K562 (cell line): ENCODE data around the gene NIPBL. TPM values are rescaled to one million over a fixed set of nuclear protein-coding genes. Genes with fewer than 3 reads are reported as not detected.

ENCODE experiments used
- ATAC-seq: fragments of 200-7000 bp; cut with Tn5 transposase; 3 replicates; pipeline ENCODE4 v1.9.1; 2020; ENCODE audit warnings: moderate library complexity
- BruUV-seq: library from RNA; stranded (reverse); fragments of 400-500 nt; replicated peaks from 2 replicates; lab custom pipeline; 2021; lab: Mats Ljungman, UMichigan
- CTCF ChIA-PET: fragments of 300-600 bp; formaldehyde crosslinking; extraction: SDS; loops from one replicate; lab custom pipeline; 2021; ENCODE audit warnings: low intra/inter-chr PET ratio; lab: Yijun Ruan, JAX
- POLR2A ChIA-PET: fragments of 300-600, 350-650 bp; sonication (Branson Sonifier 250); formaldehyde crosslinking; extraction: SDS; loops from one replicate; lab custom pipeline; 2021; ENCODE audit warnings: antibody characterized with exemption, inconsistent platforms; lab: Yijun Ruan, JAX
- DNase-seq, 4 experiments: peaks; one replicate each; pipeline versions ENCODE4 v3.0.0 to v3.0.0-alpha.2; 2011 to 2018; ENCODE audit warnings: low spot score in 3 of 4, mixed read lengths in 3 of 4; ENCODE audit errors: extremely low read depth in 1 of 4
- FAIRE-seq: peaks from 2 replicates; lab custom pipeline; 2011; peaks lifted over from hg19 to GRCh38; lab: Jason Lieb, UNC
- H2AFZ ChIP-seq: 2 replicates; pipeline ENCODE4 v1.6.0; 2011; ENCODE audit warnings: low read depth, low read length, control low read depth, inconsistent platforms
- H3K27ac ChIP-seq: fragments of 200-600 bp; 3 replicates; pipeline ENCODE4 v1.8.0; 2011; ENCODE audit warnings: low read depth, mild to moderate bottlenecking, control low read depth, inconsistent platforms, low read length, moderate library complexity, mixed read lengths; ENCODE audit errors: extremely low read depth
- H3K27me3 ChIP-seq, 2 experiments: fragments of 300-600 bp in 1 of 2; 2 replicates in 1 of 2; 3 replicates in 1 of 2; pipeline versions ENCODE4 v1.6.0 to v1.8.0; 2011; ENCODE audit warnings: inconsistent platforms in 2 of 2, low read length in 2 of 2, mild to moderate bottlenecking in 1 of 2, mixed read lengths in 1 of 2, moderate library complexity in 1 of 2; ENCODE audit not compliant: control insufficient read depth in 2 of 2, insufficient read depth in 2 of 2
- H3K36me3 ChIP-seq: fragments of 300-600 bp; 3 replicates; pipeline ENCODE4 v1.8.0; 2011; ENCODE audit warnings: mild to moderate bottlenecking, low read length, inconsistent platforms; ENCODE audit not compliant: control insufficient read depth, insufficient read depth
- H3K4me1 ChIP-seq, 2 experiments: fragments of 200-600 bp in 1 of 2; replicated peaks in 1 of 2; 2 replicates in 1 of 2; 3 replicates in 1 of 2; pipeline versions ENCODE4 v1.5.1 to v1.8.0; 2011; ENCODE audit warnings: inconsistent platforms in 2 of 2, low read length in 2 of 2, mild to moderate bottlenecking in 1 of 2, mixed read lengths in 1 of 2, moderate library complexity in 1 of 2; ENCODE audit not compliant: control insufficient read depth in 2 of 2, insufficient read depth in 2 of 2
- H3K4me2 ChIP-seq: 2 replicates; pipeline ENCODE4 v1.6.1; 2011; ENCODE audit warnings: low read length, control low read depth, inconsistent platforms, mixed read lengths; ENCODE audit not compliant: insufficient read depth
- H3K4me3 ChIP-seq: fragments of 200-600 bp; sonication (generic), shearing (Covaris generic); 2 replicates; pipeline ENCODE4 v1.5.1; 2016; ENCODE audit warnings: control low read depth, inconsistent platforms
- H3K79me2 ChIP-seq: fragments of 200-600 bp; 3 replicates; pipeline ENCODE4 v1.8.0; 2011; ENCODE audit warnings: low read length, inconsistent platforms; ENCODE audit not compliant: control insufficient read depth, insufficient read depth
- H3K9ac ChIP-seq, 2 experiments: 2 replicates each; pipeline versions ENCODE4 v1.6.0 to v1.6.1; 2011; ENCODE audit warnings: low read depth in 2 of 2, low read length in 2 of 2, control low read depth in 1 of 2, inconsistent platforms in 1 of 2, mild to moderate bottlenecking in 1 of 2, mixed read lengths in 1 of 2; ENCODE audit not compliant: insufficient read depth in 1 of 2
- H3K9me1 ChIP-seq: one replicate; pipeline ENCODE4 v1.6.0; 2011; ENCODE audit warnings: inconsistent platforms, mild to moderate bottlenecking, low read length, moderate library complexity; ENCODE audit not compliant: control insufficient read depth, insufficient read depth
- H3K9me3 ChIP-seq: replicated peaks from 2 replicates; pipeline ENCODE4 v1.5.1; 2011; ENCODE audit warnings: low read depth, low read length, inconsistent platforms; ENCODE audit not compliant: control insufficient read depth, insufficient read depth
- H4K20me1 ChIP-seq: replicated peaks from 2 replicates; pipeline ENCODE4 v1.6.1; 2011; ENCODE audit warnings: low read length, inconsistent platforms, mixed read lengths; ENCODE audit not compliant: control insufficient read depth, insufficient read depth
- ARHGAP35 ChIP-seq: fragments of 450-650 bp; IDR thresholded peaks from 2 replicates; pipeline ENCODE4 v1.6.1; 2018; ENCODE audit not compliant: partially characterized antibody
- ATF6 ChIP-seq: sonication (generic); formaldehyde crosslinking; IDR thresholded peaks from 2 replicates; pipeline ENCODE4 v1.4.0; 2020; ENCODE audit warnings: mild to moderate bottlenecking, missing genetic modification reagents
- DNMT1 ChIP-seq: fragments of 450-650 bp; IDR thresholded peaks from 2 replicates; pipeline ENCODE4 v1.6.1; 2016; ENCODE audit warnings: antibody characterized with exemption, mild to moderate bottlenecking
- HDAC6 ChIP-seq: IDR thresholded peaks from 2 replicates; pipeline ENCODE4 v1.6.1; 2012; ENCODE audit warnings: low read depth, mild to moderate bottlenecking, control low read depth, inconsistent platforms, low read length, moderate library complexity
- HNRNPH1 ChIP-seq: fragments of 200-400 bp; formaldehyde crosslinking; optimal IDR thresholded peaks from 2 replicates; pipeline ENCODE3; 2017; ENCODE audit warnings: low read depth, mild to moderate bottlenecking, low read length, moderate library complexity
- MLX ChIP-seq, 2 experiments: fragments of 450-650 bp in 1 of 2; sonication (generic) in 1 of 2; formaldehyde crosslinking; conservative IDR thresholded peaks; 2 replicates each; pipeline versions ENCODE4 v1.4.0 to v1.8.1; 2020 to 2022; ENCODE audit warnings: mild to moderate bottlenecking in 1 of 2, missing genetic modification reagents in 1 of 2
- MTA3 ChIP-seq: fragments of 450-650 bp; formaldehyde crosslinking; IDR thresholded peaks from 2 replicates; pipeline ENCODE4 v1.6.1; 2017; ENCODE audit warnings: mild to moderate bottlenecking, borderline replicate concordance
- POLR2AphosphoS5 ChIP-seq: IDR thresholded peaks from 2 replicates; pipeline ENCODE4 v1.6.1; 2011; ENCODE audit warnings: mild to moderate bottlenecking, low read depth, low read length, moderate library complexity; ENCODE audit not compliant: control insufficient read depth, insufficient read depth
- PREB ChIP-seq: sonication (generic); formaldehyde crosslinking; IDR thresholded peaks from 2 replicates; pipeline ENCODE4 v1.8.1; 2023; ENCODE audit warnings: mild to moderate bottlenecking, missing genetic modification reagents
- TSC22D4 ChIP-seq: fragments of 450-650 bp; IDR thresholded peaks from 2 replicates; pipeline ENCODE4 v1.6.1; 2016; ENCODE audit warnings: missing genetic modification characterization, missing biosample characterization, control low read depth
- ZHX1 ChIP-seq: fragments of 150-350 bp; conservative IDR thresholded peaks from 2 replicates; pipeline ENCODE4 v1.6.1; 2014; ENCODE audit warnings: low read length
- ZNF23 ChIP-seq: fragments of 250-450 bp; sonication (Bioruptor Pico); IDR thresholded peaks from 2 replicates; pipeline ENCODE4 v1.4.0; 2020; ENCODE audit warnings: mild to moderate bottlenecking
- ZNF766 ChIP-seq: fragments of 200-800 bp; sonication (Bioruptor generic); conservative IDR thresholded peaks from 2 replicates; pipeline ENCODE4 v1.6.1; 2016; ENCODE audit warnings: missing genetic modification characterization, missing compliant biosample characterization
- ZNF77 ChIP-seq: fragments of 250-450 bp; sonication (Bioruptor Pico); IDR thresholded peaks from 2 replicates; pipeline ENCODE4 v1.5.0; 2020
- ZNF785 ChIP-seq: fragments of 250-450 bp; sonication (Bioruptor Pico); IDR thresholded peaks from 2 replicates; pipeline ENCODE4 v1.4.0; 2020; ENCODE audit warnings: mild to moderate bottlenecking
- in situ Hi-C: fragments of 300-500 bp; cut with MboI; formaldehyde crosslinking; loops from 4 replicates; pipeline ENCODE4 v1.15.0; 2018; ENCODE audit warnings: inconsistent platforms, mixed read lengths
- intact Hi-C: fragments of 100-400 bp; cut with micrococcal nuclease; formaldehyde crosslinking; loops from 2 replicates; pipeline ENCODE4 v1.14.2; 2022
- polyA plus RNA-seq, 8 experiments: library from polyadenylated mRNA; depleted of rRNA in 4 of 8; stranded (reverse) in 5 of 8; unstranded in 3 of 8; fragments of >200 nt; fragmentation: Nextera tagmentation in 2 of 8; fragmentation: Illumina TruSeq in 1 of 8; extraction: Ambion mirVana in 2 of 8; extraction: Trizol in 1 of 8; gene quantifications; 2 replicates each; pipeline versions ENCODE4 v1.2.1 to v1.2.3, GENCODE V29; 2011 to 2014; ENCODE audit warnings: inconsistent platforms in 1 of 8, missing spikeins in 1 of 8
- total RNA-seq, 7 experiments: library from RNA; depleted of rRNA in 6 of 7; stranded (reverse); fragments of >200 nt in 6 of 7; fragmentation: Illumina TruSeq in 2 of 7; extraction: Trizol in 2 of 7; gene quantifications; 2 replicates each; pipeline versions ENCODE4 v1.2.1 to v1.2.3, GENCODE V29; 2011 to 2021; ENCODE audit warnings: low replicate concordance in 1 of 7

The NIPBL gene
- total and polyA plus RNA-seq, 9 of the 15 experiments (the other 6 are each of a cell fraction or from before 2014, with no cell fraction given): 12.9 to 56.7 (median 38.9) TPM

GRCh38 chr5:36919238-36919637 lies 42.7 kb downstream of the NIPBL start (continued):
- TF ChIP-seq ZHX1 (no peak), DNMT1 (no peak), HNRNPH1 (no peak), POLR2AphosphoS5 (no peak), ZNF785 (CRISPR knock-in tag) (no peak)

GRCh38 chr5:36919650-36920049 lies 43.1 kb downstream of the NIPBL start:
- Histone ChIP-seq H2AFZ (no peak overlapping the region), H3K4me2 (no peak overlapping the region), H3K9me1 (no peaks in the 10 kb centered on the region), H3K4me1 (no peaks in the 10 kb centered on the region), H3K36me3 (no peaks in the 10 kb centered on the region), H3K9me3 (0 out of 2 replicates have a peak, but pooled peaks cover 2% of the 10 kb centered on the region), H3K9ac (no peak overlapping the region), H3K4me3 (no peak overlapping the region), H4K20me1 (no peaks in the 10 kb centered on the region), H3K27ac (no peak overlapping the region), H3K27me3 (no peaks in the 10 kb centered on the region), H3K79me2 (peaks cover 78% of the 10 kb centered on the region)
- intact Hi-C loops (loop anchor here (1.0 kb wide), 1 partner anchor 25 kb away; no protein-coding TSS in a partner anchor), in situ Hi-C loops (no loop called here)
- ATAC-seq (no peak), DNase-seq (no peak), FAIRE-seq (no peak)
- CTCF ChIA-PET: no interaction called here
- BruUV-seq: no TSS peak
- POLR2A ChIA-PET: interaction anchor here (1.0 kb wide), 1 partner anchor 19 kb away, joined by 3 read pairs; no protein-coding TSS in a partner anchor
- TF ChIP-seq ZNF77 (CRISPR knock-in tag) (no peak), HDAC6 (no peak), ATF6 (CRISPR knock-in tag) (no peak), TSC22D4 (tag) (no peak), ARHGAP35 (no peak), PREB (CRISPR knock-in tag) (no peak), ZNF23 (CRISPR knock-in tag) (no peak), ZNF766 (CRISPR knock-in tag) (no peak), MTA3 (no peak), MLX (CRISPR knock-in tag; conservative IDR thresholded peaks at IDR 0.05) (no peak)
